SK-N-SH treated with all-trans-retinoic acid at 6 μM for 48 hours (cell line): Measurements from ENCODE around the gene DIPK1B.

ENCODE experiments used
- ATAC-seq: fragments of 200-7000 bp; cut with Tn5 transposase; 3 replicates; pipeline ENCODE4 v1.9.1; 2020; ENCODE audit warnings: mild to moderate bottlenecking, moderate library complexity
- ARNTL ChIP-seq: fragments of 450-650 bp; formaldehyde crosslinking; IDR thresholded peaks from 2 replicates; pipeline ENCODE4 v1.5.0; 2020; ENCODE audit warnings: low read depth, mild to moderate bottlenecking, moderate library complexity, borderline replicate concordance
- BACH2 ChIP-seq: fragments of 250-450 bp; sonication (Bioruptor Pico); IDR thresholded peaks from 2 replicates; pipeline ENCODE4 v1.9.0; 2021; ENCODE audit warnings: mild to moderate bottlenecking, borderline replicate concordance
- CSRNP3 ChIP-seq: fragments of 250-450 bp; sonication (Bioruptor Pico); IDR thresholded peaks from 2 replicates; pipeline ENCODE4 v1.5.1; 2021; ENCODE audit warnings: mild to moderate bottlenecking, moderate library complexity
- ESRRG ChIP-seq: fragments of 250-450 bp; sonication (Bioruptor Pico); IDR thresholded peaks from 2 replicates; pipeline ENCODE4 v1.6.1; 2021; ENCODE audit warnings: mild to moderate bottlenecking
- ISL1 ChIP-seq: fragments of 250-450 bp; sonication (Bioruptor Pico); IDR thresholded peaks from 2 replicates; pipeline ENCODE4 v2.1.2; 2022; ENCODE audit warnings: mild to moderate bottlenecking, moderate library complexity
- OSR1 ChIP-seq: fragments of 250-450 bp; sonication (Bioruptor Pico); IDR thresholded peaks from 2 replicates; pipeline ENCODE4 v1.8.0; 2022; ENCODE audit warnings: moderate library complexity, mild to moderate bottlenecking, inconsistent platforms
- RARB ChIP-seq: fragments of 250-450 bp; sonication (Bioruptor Pico); IDR thresholded peaks from 2 replicates; pipeline ENCODE4 v1.8.0; 2021; ENCODE audit warnings: mild to moderate bottlenecking, moderate library complexity
- SNAI2 ChIP-seq: fragments of 250-450 bp; sonication (Bioruptor Pico); IDR thresholded peaks from 2 replicates; pipeline ENCODE4 v1.5.0; 2020; ENCODE audit warnings: mild to moderate bottlenecking, moderate library complexity
- TCF4 ChIP-seq: fragments of 250-450 bp; sonication (Bioruptor Pico); IDR thresholded peaks from 2 replicates; pipeline ENCODE4 v1.8.0; 2021; ENCODE audit warnings: mild to moderate bottlenecking, moderate library complexity, borderline replicate concordance
- TOX ChIP-seq: fragments of 250-450 bp; sonication (Bioruptor Pico); IDR thresholded peaks from 2 replicates; pipeline ENCODE4 v1.8.0; 2021; ENCODE audit warnings: mild to moderate bottlenecking, moderate library complexity, borderline replicate concordance
- TSHZ2 ChIP-seq: fragments of 250-450 bp; sonication (Bioruptor Pico); IDR thresholded peaks from 2 replicates; pipeline ENCODE4 v1.5.0; 2020; ENCODE audit warnings: mild to moderate bottlenecking, moderate library complexity
- ZC3H10 ChIP-seq: fragments of 250-450 bp; sonication (Bioruptor Pico); IDR thresholded peaks from 2 replicates; pipeline ENCODE4 v1.5.1; 2021; ENCODE audit warnings: mild to moderate bottlenecking, moderate library complexity
- ZFP30 ChIP-seq: fragments of 450-650 bp; formaldehyde crosslinking; IDR thresholded peaks from 2 replicates; pipeline ENCODE4 v1.5.0; 2022; ENCODE audit warnings: mild to moderate bottlenecking, moderate library complexity
- ZNF565 ChIP-seq: fragments of 450-650 bp; formaldehyde crosslinking; conservative IDR thresholded peaks from 2 replicates; pipeline ENCODE4 v1.5.0; 2020; ENCODE audit warnings: low read depth, mild to moderate bottlenecking, moderate library complexity
- ZNF70 ChIP-seq: fragments of 450-650 bp; formaldehyde crosslinking; IDR thresholded peaks from 2 replicates; pipeline ENCODE4 v1.5.0; 2020; ENCODE audit warnings: mild to moderate bottlenecking, moderate library complexity
- ZNF8 ChIP-seq: fragments of 450-650 bp; formaldehyde crosslinking; IDR thresholded peaks from 2 replicates; pipeline ENCODE4 v1.5.0; 2020; ENCODE audit warnings: mild to moderate bottlenecking, moderate library complexity
- TF ChIP-seq, protein P1 (sequence below): fragments of 250-450 bp; sonication (Bioruptor Pico); IDR thresholded peaks from 2 replicates; pipeline ENCODE4 v1.8.0; 2020; ENCODE audit warnings: mild to moderate bottlenecking, moderate library complexity, borderline replicate concordance
- TF ChIP-seq, protein P2 (sequence below): fragments of 250-450 bp; sonication (Bioruptor Pico); IDR thresholded peaks from 2 replicates; pipeline ENCODE4 v1.5.1; 2020; ENCODE audit warnings: low read depth, mild to moderate bottlenecking, moderate library complexity
- TF ChIP-seq, protein P3 (sequence below): fragments of 250-450 bp; sonication (Bioruptor Pico); IDR thresholded peaks from 2 replicates; pipeline ENCODE4 v1.8.0; 2021; ENCODE audit warnings: low read depth, mild to moderate bottlenecking, moderate library complexity, borderline replicate concordance

The DIPK1B gene

DNA sequence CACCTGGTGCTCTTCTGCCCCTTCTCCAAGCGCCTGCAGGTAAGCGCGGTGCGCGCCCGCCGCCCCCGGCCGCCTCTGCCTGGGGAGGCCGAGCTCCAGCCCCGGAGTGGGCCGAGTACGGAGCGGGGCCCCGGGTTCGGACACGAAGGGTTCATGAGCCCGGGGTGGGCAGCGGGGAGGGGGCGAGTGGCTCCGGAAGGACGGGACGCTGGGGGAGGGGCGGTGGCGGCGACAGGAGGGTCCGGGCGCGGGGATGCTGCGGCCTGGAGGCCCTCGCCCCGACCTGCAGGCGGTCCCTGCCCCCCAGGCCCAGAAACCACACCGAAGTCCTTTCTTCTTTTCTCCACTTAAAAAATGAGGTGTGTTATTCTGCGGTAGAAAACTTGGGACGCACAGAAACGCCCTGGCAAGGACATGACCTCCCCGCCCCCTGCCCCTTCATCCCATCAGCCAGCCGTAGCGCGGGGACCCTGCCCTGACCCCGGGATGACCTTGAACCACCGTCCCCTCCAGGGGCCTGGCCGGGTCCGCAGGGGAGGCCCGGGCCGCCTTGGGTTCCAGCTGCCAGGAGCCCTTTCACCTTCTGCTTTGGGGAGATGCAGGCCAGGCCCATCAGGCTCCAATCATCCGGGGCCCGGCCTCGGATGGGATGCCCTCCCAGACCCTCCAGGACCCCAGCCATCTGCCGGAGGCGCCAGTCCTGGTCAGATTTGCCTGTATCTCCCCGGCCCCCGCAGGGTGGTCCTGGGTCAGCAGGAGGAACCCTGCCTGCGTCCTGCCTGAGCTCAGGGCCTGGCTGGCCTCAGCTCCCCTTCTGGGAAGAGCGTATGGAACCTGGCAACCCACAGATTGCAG is 545 bp downstream of the DIPK1B start:
- ATAC-seq: peak; percentile 31
- TF ChIP-seq ZNF565 (CRISPR knock-in tag): no peak
- TF ChIP-seq, protein P1, sequence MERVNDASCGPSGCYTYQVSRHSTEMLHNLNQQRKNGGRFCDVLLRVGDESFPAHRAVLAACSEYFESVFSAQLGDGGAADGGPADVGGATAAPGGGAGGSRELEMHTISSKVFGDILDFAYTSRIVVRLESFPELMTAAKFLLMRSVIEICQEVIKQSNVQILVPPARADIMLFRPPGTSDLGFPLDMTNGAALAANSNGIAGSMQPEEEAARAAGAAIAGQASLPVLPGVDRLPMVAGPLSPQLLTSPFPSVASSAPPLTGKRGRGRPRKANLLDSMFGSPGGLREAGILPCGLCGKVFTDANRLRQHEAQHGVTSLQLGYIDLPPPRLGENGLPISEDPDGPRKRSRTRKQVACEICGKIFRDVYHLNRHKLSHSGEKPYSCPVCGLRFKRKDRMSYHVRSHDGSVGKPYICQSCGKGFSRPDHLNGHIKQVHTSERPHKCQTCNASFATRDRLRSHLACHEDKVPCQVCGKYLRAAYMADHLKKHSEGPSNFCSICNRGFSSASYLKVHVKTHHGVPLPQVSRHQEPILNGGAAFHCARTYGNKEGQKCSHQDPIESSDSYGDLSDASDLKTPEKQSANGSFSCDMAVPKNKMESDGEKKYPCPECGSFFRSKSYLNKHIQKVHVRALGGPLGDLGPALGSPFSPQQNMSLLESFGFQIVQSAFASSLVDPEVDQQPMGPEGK (CRISPR knock-in tag): no peak
- TF ChIP-seq, protein P2, sequence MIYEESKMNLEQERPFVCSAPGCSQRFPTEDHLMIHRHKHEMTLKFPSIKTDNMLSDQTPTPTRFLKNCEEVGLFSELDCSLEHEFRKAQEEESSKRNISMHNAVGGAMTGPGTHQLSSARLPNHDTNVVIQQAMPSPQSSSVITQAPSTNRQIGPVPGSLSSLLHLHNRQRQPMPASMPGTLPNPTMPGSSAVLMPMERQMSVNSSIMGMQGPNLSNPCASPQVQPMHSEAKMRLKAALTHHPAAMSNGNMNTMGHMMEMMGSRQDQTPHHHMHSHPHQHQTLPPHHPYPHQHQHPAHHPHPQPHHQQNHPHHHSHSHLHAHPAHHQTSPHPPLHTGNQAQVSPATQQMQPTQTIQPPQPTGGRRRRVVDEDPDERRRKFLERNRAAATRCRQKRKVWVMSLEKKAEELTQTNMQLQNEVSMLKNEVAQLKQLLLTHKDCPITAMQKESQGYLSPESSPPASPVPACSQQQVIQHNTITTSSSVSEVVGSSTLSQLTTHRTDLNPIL (CRISPR knock-in tag): no peak
- no peak for TF ChIP-seq ZNF8 (CRISPR knock-in tag)
- no peak for TF ChIP-seq TSHZ2 (CRISPR knock-in tag)
- TF ChIP-seq BACH2: no peak
- no peak for TF ChIP-seq SNAI2 (CRISPR knock-in tag)
- TF ChIP-seq TCF4 (CRISPR knock-in tag): no peak
- TF ChIP-seq ZNF70 (CRISPR knock-in tag): no peak
- TF ChIP-seq, protein P3, sequence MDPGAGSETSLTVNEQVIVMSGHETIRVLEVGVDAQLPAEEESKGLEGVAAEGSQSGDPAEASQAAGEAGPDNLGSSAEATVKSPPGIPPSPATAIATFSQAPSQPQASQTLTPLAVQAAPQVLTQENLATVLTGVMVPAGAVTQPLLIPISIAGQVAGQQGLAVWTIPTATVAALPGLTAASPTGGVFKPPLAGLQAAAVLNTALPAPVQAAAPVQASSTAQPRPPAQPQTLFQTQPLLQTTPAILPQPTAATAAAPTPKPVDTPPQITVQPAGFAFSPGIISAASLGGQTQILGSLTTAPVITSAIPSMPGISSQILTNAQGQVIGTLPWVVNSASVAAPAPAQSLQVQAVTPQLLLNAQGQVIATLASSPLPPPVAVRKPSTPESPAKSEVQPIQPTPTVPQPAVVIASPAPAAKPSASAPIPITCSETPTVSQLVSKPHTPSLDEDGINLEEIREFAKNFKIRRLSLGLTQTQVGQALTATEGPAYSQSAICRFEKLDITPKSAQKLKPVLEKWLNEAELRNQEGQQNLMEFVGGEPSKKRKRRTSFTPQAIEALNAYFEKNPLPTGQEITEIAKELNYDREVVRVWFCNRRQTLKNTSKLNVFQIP (CRISPR knock-in tag): no peak
- TF ChIP-seq ZFP30 (CRISPR knock-in tag): no peak
- no peak for TF ChIP-seq TOX (CRISPR knock-in tag)
- no peak for TF ChIP-seq ISL1 (CRISPR knock-in tag)
- TF ChIP-seq ARNTL (CRISPR knock-in tag): no peak
- no peak for TF ChIP-seq CSRNP3 (CRISPR knock-in tag)
- no peak for TF ChIP-seq RARB (CRISPR knock-in tag)
- TF ChIP-seq ZC3H10 (CRISPR knock-in tag): no peak

- TF ChIP-seq CSRNP3 (CRISPR knock-in tag): no peak
- no peak for TF ChIP-seq ESRRG (CRISPR knock-in tag)
- TF ChIP-seq ZC3H10 (CRISPR knock-in tag): no peak
- TF ChIP-seq ZNF70 (CRISPR knock-in tag): no peak
- TF ChIP-seq TCF4 (CRISPR knock-in tag): no peak
- TF ChIP-seq, protein P2 (CRISPR knock-in tag): no peak
- TF ChIP-seq OSR1: no peak
- TF ChIP-seq, protein P1 (CRISPR knock-in tag): no peak
These were observed 1.2 kb downstream of the DIPK1B start for GRCh38 chr9:136713550-136713949.

More at GRCh38 chr9:136713550-136713949, 1.2 kb downstream of the DIPK1B start:
- ATAC-seq: no peak
